CD14-positive monocyte (primary cell): Measurements from ENCODE around the gene PRR36. TPM values are rescaled to one million over a fixed set of nuclear protein-coding genes. Genes with fewer than 3 reads are reported as not detected.

Experiments used
- DNase-seq, 3 donors: peaks; one replicate each; pipeline ENCODE4 v3.0.0-alpha.2; 2011 to 2022
- H2AFZ ChIP-seq: 2 replicates; pipeline ENCODE4 v1.6.0; 2012; ENCODE audit warnings: mild to moderate bottlenecking, low read depth, low read length, inconsistent platforms; ENCODE audit not compliant: insufficient read depth, poor library complexity, severe bottlenecking
- H3K27ac ChIP-seq, 2 donors: 1 replicate in 1 of 2; 2 replicates in 1 of 2; pipeline ENCODE4 v1.5.1; 2012 to 2013; ENCODE audit warnings: low read length in 2 of 2, control low read depth in 1 of 2, inconsistent platforms in 1 of 2, low read depth in 1 of 2, mild to moderate bottlenecking in 1 of 2
- H3K27me3 ChIP-seq, 2 donors: one replicate each; pipeline versions ENCODE4 v1.6.0 to v1.6.1; 2011 to 2013; ENCODE audit warnings: low read length in 2 of 2; ENCODE audit not compliant: control insufficient read depth in 2 of 2, insufficient read depth in 2 of 2
- H3K36me3 ChIP-seq, 2 donors: replicated peaks in 1 of 2; 1 replicate in 1 of 2; 2 replicates in 1 of 2; pipeline versions ENCODE4 v1.5.1 to v1.6.1; 2012 to 2013; ENCODE audit warnings: low read length in 2 of 2, control low read depth in 1 of 2, inconsistent platforms in 1 of 2, mild to moderate bottlenecking in 1 of 2; ENCODE audit not compliant: insufficient read depth in 2 of 2, control insufficient read depth in 1 of 2
- H3K4me1 ChIP-seq, 2 donors: 1 replicate in 1 of 2; 2 replicates in 1 of 2; pipeline versions ENCODE4 v1.5.1 to v1.6.1; 2012 to 2013; ENCODE audit warnings: low read length in 2 of 2, control low read depth in 1 of 2, inconsistent platforms in 1 of 2, mild to moderate bottlenecking in 1 of 2, moderate library complexity in 1 of 2; ENCODE audit not compliant: insufficient read depth in 2 of 2, control insufficient read depth in 1 of 2
- H3K4me2 ChIP-seq: replicated peaks from 2 replicates; pipeline ENCODE3; 2012; ENCODE audit warnings: low read length, moderate library complexity, mild to moderate bottlenecking; ENCODE audit not compliant: poor library complexity, severe bottlenecking; ENCODE audit errors: extremely low read depth
- H3K4me3 ChIP-seq, 3 experiments: fragments of 200-600 bp in 1 of 3; sonication (generic) in 1 of 3; replicated peaks in 1 of 3; 1 replicate in 2 of 3; 2 replicates in 1 of 3; pipeline ENCODE4 v1.5.1; 2011 to 2013; ENCODE audit warnings: low read length in 3 of 3, mild to moderate bottlenecking in 3 of 3, control low read depth in 2 of 3, low read depth in 2 of 3, inconsistent platforms in 1 of 3, moderate library complexity in 1 of 3
- H3K79me2 ChIP-seq: 2 replicates; pipeline ENCODE4 v1.6.0; 2012; ENCODE audit warnings: mild to moderate bottlenecking, control low read depth, inconsistent platforms, low read length, moderate library complexity; ENCODE audit not compliant: insufficient read depth
- H3K9ac ChIP-seq: 2 replicates; pipeline ENCODE4 v1.6.0; 2017; ENCODE audit warnings: low read length, mild to moderate bottlenecking; ENCODE audit not compliant: insufficient read depth, poor library complexity, severe bottlenecking
- H3K9me3 ChIP-seq, 2 donors: replicated peaks in 1 of 2; 1 replicate in 1 of 2; 2 replicates in 1 of 2; pipeline versions ENCODE4 v1.5.1 to v1.6.1; 2012 to 2013; ENCODE audit warnings: low read length in 2 of 2, control low read depth in 1 of 2; ENCODE audit not compliant: control insufficient read depth in 1 of 2, insufficient read depth in 1 of 2
- H4K20me1 ChIP-seq: 2 replicates; pipeline ENCODE4 v1.6.0; 2012; ENCODE audit warnings: mild to moderate bottlenecking, low read length, control low read depth, moderate library complexity; ENCODE audit not compliant: insufficient read depth
- H3K27ac Mint-ChIP-seq, 7 donors: one replicate each; pipeline ENCODE4 v1.8.0; 2020; ENCODE audit warnings: mild to moderate bottlenecking in 7 of 7, mixed read lengths in 7 of 7, moderate library complexity in 6 of 7, inconsistent platforms in 2 of 7
- H3K27me3 Mint-ChIP-seq, 3 donors: one replicate each; pipeline ENCODE4 v1.8.0; 2021 to 2022; ENCODE audit warnings: low read depth in 3 of 3, mild to moderate bottlenecking in 3 of 3, mixed read lengths in 3 of 3, moderate library complexity in 3 of 3, inconsistent platforms in 1 of 3
- H3K36me3 Mint-ChIP-seq, 2 donors: one replicate each; pipeline ENCODE4 v1.8.0; 2020; ENCODE audit warnings: mixed read lengths in 2 of 2, inconsistent platforms in 1 of 2, mild to moderate bottlenecking in 1 of 2
- H3K4me1 Mint-ChIP-seq: one replicate; pipeline ENCODE4 v1.8.0; 2020; ENCODE audit warnings: mild to moderate bottlenecking, mixed read lengths
- H3K4me3 Mint-ChIP-seq, 2 donors: one replicate each; pipeline ENCODE4 v1.8.0; 2020; ENCODE audit warnings: mild to moderate bottlenecking in 2 of 2, mixed read lengths in 2 of 2, moderate library complexity in 1 of 2
- H3K9me3 Mint-ChIP-seq, 7 donors: one replicate each; pipeline ENCODE4 v1.8.0; 2020 to 2022; ENCODE audit warnings: mixed read lengths in 7 of 7, mild to moderate bottlenecking in 6 of 7, moderate library complexity in 6 of 7, inconsistent platforms in 2 of 7
- WGBS: methylation state at CpG from one replicate; pipeline ENCODE4 v1.1.5; 2013; ENCODE audit warnings: missing lambda C conversion rate; ENCODE audit not compliant: insufficient coverage; 5-methylcytosine and 5-hydroxymethylcytosine counted together
- intact Hi-C, 2 donors: fragments of 100-400 bp; cut with micrococcal nuclease; formaldehyde crosslinking; loops; one replicate each; pipeline versions ENCODE4 v1.15.0 to v1.15.1; 2023
- polyA plus RNA-seq, 3 donors: library from polyadenylated mRNA; depleted of rRNA in 1 of 3; unstranded in 2 of 3; stranded (reverse) in 1 of 3; fragments of 300-500 nt in 2 of 3; fragments of >200 nt in 1 of 3; fragmentation: Illumina TruSeq in 2 of 3; gene quantifications; 1 replicate in 2 of 3; 2 replicates in 1 of 3; pipeline ENCODE4 v1.2.3, GENCODE V29; 2012 to 2021
- TF ChIP-seq, protein P1 (sequence below): fragments of 200-600 bp; IDR thresholded peaks from one replicate; pipeline ENCODE4 v1.8.0; 2022; ENCODE audit warnings: antibody characterized with exemption, mild to moderate bottlenecking

The PRR36 gene
- polyA plus RNA-seq, 3 donors: not detected

DNA sequence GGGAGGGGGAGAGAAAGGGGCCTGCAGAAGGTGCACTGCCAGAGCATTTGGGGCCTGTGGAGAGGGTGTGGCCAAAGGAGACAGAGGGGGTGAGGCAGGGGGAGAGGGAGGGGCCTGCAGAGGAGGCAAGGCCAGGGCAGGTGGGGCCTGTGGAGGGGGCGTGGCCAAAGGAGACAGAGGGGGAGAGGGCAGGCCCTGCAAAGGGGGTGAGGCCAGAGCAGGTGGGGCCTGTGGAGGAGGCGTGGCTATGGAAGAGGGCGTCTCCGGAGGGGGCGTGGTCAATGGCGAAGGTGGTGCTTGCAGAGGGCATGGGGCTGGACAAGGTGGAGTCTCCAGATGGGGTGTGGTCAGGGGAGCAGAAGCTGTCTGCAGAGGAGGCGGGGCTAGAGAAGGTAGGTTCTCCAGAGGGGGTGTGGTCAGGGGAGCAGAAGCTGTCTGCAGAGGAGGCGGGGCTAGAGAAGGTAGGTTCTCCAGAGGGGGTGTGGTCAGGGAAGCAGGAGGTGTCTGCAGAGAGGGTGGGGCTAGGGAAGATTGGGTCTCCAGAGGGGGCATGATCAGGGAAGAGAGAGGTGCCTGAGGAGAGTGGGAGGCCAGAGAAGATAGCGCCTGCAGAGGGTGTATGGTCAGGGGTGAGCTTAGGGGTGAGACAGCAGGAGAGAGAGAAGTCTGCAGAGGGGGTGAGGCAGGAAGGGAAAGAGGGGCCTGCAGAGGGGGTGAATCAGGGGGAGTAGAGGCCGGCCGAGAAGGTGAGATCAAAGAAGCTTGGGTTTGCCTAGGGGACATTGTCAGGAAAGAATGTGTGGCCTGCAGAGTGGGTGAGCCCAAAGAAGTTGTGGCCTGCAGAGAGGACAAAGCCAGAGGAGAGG lies 3.4 kb downstream of the PRR36 start:
- H3K27me3 Mint-ChIP-seq: peaks cover 66 to 81% (median 73%) of the 10 kb centered on the region in 3 donors
- TF ChIP-seq, protein P1, sequence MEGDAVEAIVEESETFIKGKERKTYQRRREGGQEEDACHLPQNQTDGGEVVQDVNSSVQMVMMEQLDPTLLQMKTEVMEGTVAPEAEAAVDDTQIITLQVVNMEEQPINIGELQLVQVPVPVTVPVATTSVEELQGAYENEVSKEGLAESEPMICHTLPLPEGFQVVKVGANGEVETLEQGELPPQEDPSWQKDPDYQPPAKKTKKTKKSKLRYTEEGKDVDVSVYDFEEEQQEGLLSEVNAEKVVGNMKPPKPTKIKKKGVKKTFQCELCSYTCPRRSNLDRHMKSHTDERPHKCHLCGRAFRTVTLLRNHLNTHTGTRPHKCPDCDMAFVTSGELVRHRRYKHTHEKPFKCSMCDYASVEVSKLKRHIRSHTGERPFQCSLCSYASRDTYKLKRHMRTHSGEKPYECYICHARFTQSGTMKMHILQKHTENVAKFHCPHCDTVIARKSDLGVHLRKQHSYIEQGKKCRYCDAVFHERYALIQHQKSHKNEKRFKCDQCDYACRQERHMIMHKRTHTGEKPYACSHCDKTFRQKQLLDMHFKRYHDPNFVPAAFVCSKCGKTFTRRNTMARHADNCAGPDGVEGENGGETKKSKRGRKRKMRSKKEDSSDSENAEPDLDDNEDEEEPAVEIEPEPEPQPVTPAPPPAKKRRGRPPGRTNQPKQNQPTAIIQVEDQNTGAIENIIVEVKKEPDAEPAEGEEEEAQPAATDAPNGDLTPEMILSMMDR: no peak

DNA sequence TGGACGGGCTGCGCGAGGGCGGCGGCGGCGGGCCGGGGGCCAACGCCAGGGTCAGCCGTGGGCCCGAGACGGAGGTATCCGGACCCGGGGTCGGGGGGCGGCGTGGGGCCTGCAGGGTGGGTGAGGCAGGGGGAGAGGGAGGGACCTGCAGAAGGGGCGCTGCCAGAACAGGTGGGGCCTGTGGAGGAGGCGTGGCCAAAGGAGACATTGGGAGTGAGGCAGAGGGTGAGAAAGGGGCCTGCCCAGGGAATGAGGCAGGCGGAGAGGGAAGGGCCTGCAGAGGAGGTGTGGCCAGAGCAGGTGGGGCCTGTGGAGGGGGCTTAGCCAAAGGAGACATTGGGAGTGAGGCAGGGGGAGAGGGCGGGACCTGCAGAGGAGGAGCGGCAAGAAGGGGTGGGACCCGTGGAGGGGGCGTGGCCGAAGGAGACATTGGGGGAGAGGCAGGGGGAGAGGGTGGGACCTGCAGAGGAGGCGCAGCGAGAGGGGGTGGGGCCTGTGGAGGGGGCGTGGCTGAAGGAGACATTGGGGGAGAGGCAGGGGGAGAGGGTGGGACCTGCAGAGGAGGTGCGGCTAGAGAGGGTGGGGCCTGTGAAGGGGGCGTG lies 4.2 kb downstream of the PRR36 start:
- Mint-ChIP-seq H3K9me3 (peaks cover 3 to 39% (median 16%) of the 10 kb centered on the region in 7 donors), H3K27me3 (peaks cover 66 to 81% (median 73%) of the 10 kb centered on the region in 3 donors), H3K36me3 (peaks cover 3 to 8% of the 10 kb centered on the region in 2 donors), H3K4me1 (peaks cover 35% of the 10 kb centered on the region), H3K4me3 (peak overlapping the region; percentile 35 to 55), H3K27ac (no peak overlapping the region)
- peaks cover 42 to 52% of the 10 kb centered on the region in 2 donors for H3K4me1 ChIP-seq
- H3K79me2 ChIP-seq: no peaks in the 10 kb centered on the region
- H3K27me3 ChIP-seq: peaks cover 35 to 67% of the 10 kb centered on the region in 2 donors
- intact Hi-C loops: loop anchor here (5.0 kb wide), 1 partner anchor 52 kb away; the partner anchor contains the start of gene SNAPC2 (in 2 of the 2)
- TF ChIP-seq, protein P1: no peak
- H2AFZ ChIP-seq: peak overlapping the region; percentile 80
- no peak for DNase-seq
- no peaks in the 10 kb centered on the region for H4K20me1 ChIP-seq
- no peaks in the 10 kb centered on the region for H3K36me3 ChIP-seq
- H3K27ac ChIP-seq: no peak overlapping the region
- peak overlapping the region; percentile 43 for H3K9ac ChIP-seq
- peak overlapping the region; percentile 74 for H3K4me2 ChIP-seq
- H3K4me3 ChIP-seq: peak overlapping the region in 1 of 3 experiments; percentile 68
- H3K9me3 ChIP-seq: peaks cover 3 to 19% of the 10 kb centered on the region in 2 donors
- 15% methylated on average over 22 of the region's 30 CpGs for WGBS

More for the DNA sequence above, 3.4 kb downstream of the PRR36 start:
- intact Hi-C loops: loop anchor here in 1 of 2 donors (5.0 kb wide), 1 partner anchor 51 kb away; the partner anchor contains the start of gene SNAPC2
- Histone ChIP-seq H3K4me2 (peak overlapping the region; percentile 75), H3K4me3 (peak overlapping the region in 1 of 3 experiments; percentile 68), H3K4me1 (peaks cover 37 to 49% of the 10 kb centered on the region in 2 donors), H3K9me3 (peaks cover 3 to 19% of the 10 kb centered on the region in 2 donors), H3K9ac (no peak overlapping the region), H3K27ac (no peak overlapping the region), H3K27me3 (peaks cover 33 to 67% of the 10 kb centered on the region in 2 donors), H4K20me1 (no peaks in the 10 kb centered on the region), H3K79me2 (no peaks in the 10 kb centered on the region), H3K36me3 (no peaks in the 10 kb centered on the region), H2AFZ (no peak overlapping the region)
- Mint-ChIP-seq H3K4me1 (peaks cover 28% of the 10 kb centered on the region), H3K27ac (peak overlapping the region in 3 of 7 donors; percentile 5 to 53 (median 26)), H3K9me3 (peaks cover 3 to 45% (median 11%) of the 10 kb centered on the region in 7 donors), H3K36me3 (peaks cover 0 to 8% of the 10 kb centered on the region in 2 donors), H3K4me3 (peak overlapping the region in 1 of 2 donors; percentile 88)
- DNase-seq: peak in 1 of 3 donors; percentile 24
- 28% methylated on average over 10 of the region's 11 CpGs for WGBS
